A549 (cell line): Measurements from ENCODE around the gene SLC38A2.

ENCODE experiments used
- CBX8 ChIP-seq: fragments of 200-600 bp; sonication (generic); IDR thresholded peaks from 2 replicates; pipeline ENCODE4 v1.6.1; 2016
- CTCF ChIP-seq: fragments of >200 bp; sonication (Bioruptor Twin); formaldehyde crosslinking; IDR thresholded peaks from 3 replicates; pipeline ENCODE4 v1.5.1; 2016
- EP300 ChIP-seq, 2 experiments: fragments of >200 bp; sonication (Bioruptor Twin); formaldehyde crosslinking; IDR thresholded peaks; 2 replicates in 1 of 2; 3 replicates in 1 of 2; pipeline ENCODE4 v1.6.1; 2016 to 2017
- ESRRA ChIP-seq: fragments of 150-350 bp; IDR thresholded peaks from 2 replicates; pipeline ENCODE4 v1.6.1; 2014; ENCODE audit warnings: mild to moderate bottlenecking, low read length, borderline replicate concordance
- HMGXB4 ChIP-seq: fragments of 250-450 bp; sonication (Bioruptor Pico); IDR thresholded peaks from 2 replicates; pipeline ENCODE4 v1.5.0; 2021; ENCODE audit warnings: mild to moderate bottlenecking, moderate library complexity, borderline replicate concordance
- MAX ChIP-seq: IDR thresholded peaks from 2 replicates; pipeline ENCODE4 v1.6.1; 2012
- POLR2A ChIP-seq: IDR thresholded peaks from 2 replicates; pipeline ENCODE4 v1.6.1; 2012; ENCODE audit warnings: mild to moderate bottlenecking, low read length
- RAD21 ChIP-seq, 2 experiments: fragments of >200 bp in 1 of 2; sonication (Bioruptor Twin) in 1 of 2; formaldehyde crosslinking in 1 of 2; IDR thresholded peaks in 1 of 2; conservative IDR thresholded peaks in 1 of 2; 2 replicates in 1 of 2; 3 replicates in 1 of 2; pipeline ENCODE4 v1.6.1; 2012 to 2018; ENCODE audit warnings: inconsistent platforms in 1 of 2
- REST ChIP-seq: fragments of 200-600 bp; sonication (generic); IDR thresholded peaks from 2 replicates; pipeline ENCODE4 v1.6.1; 2016; ENCODE audit warnings: antibody characterized with exemption, mild to moderate bottlenecking, moderate library complexity
- SMC3 ChIP-seq: fragments of >200 bp; sonication (Bioruptor Twin); formaldehyde crosslinking; IDR thresholded peaks from 3 replicates; pipeline ENCODE4 v1.6.1; 2018; ENCODE audit warnings: inconsistent platforms
- USF2 ChIP-seq: fragments of 450-650 bp; IDR thresholded peaks from 2 replicates; pipeline ENCODE4 v1.6.1; 2014; ENCODE audit warnings: antibody characterized with exemption

- no peak for TF ChIP-seq EP300 (IDR thresholded peaks at IDR 0.05)
- TF ChIP-seq REST: no peak
- no peak; the same call in 1 of the 2 replicates for TF ChIP-seq MAX
- TF ChIP-seq CTCF: no peak
- TF ChIP-seq CBX8: no peak
- no peak for TF ChIP-seq HMGXB4 (CRISPR knock-in tag)
- TF ChIP-seq ESRRA: no peak
- no peak for TF ChIP-seq POLR2A
- TF ChIP-seq USF2: no peak
- 0 out of 3 replicates have a peak, but pooled peaks have one; percentile 6 for TF ChIP-seq SMC3
- no peak for TF ChIP-seq RAD21 (conservative IDR thresholded peaks at IDR 0.05 in 1 of 2, IDR thresholded peaks at IDR 0.05 in 1 of 2)
These were observed 7.6 kb downstream of the SLC38A2 start for GRCh38 chr12:46364777-46365580.
